ENCODE data around the gene TMCC2.
"Not testable (repeated sequence)": the region's sequence is repeated elsewhere in the genome, so short reads cannot be mapped to it uniquely, and the experiment has no call there.

The TMCC2 gene

DNA sequence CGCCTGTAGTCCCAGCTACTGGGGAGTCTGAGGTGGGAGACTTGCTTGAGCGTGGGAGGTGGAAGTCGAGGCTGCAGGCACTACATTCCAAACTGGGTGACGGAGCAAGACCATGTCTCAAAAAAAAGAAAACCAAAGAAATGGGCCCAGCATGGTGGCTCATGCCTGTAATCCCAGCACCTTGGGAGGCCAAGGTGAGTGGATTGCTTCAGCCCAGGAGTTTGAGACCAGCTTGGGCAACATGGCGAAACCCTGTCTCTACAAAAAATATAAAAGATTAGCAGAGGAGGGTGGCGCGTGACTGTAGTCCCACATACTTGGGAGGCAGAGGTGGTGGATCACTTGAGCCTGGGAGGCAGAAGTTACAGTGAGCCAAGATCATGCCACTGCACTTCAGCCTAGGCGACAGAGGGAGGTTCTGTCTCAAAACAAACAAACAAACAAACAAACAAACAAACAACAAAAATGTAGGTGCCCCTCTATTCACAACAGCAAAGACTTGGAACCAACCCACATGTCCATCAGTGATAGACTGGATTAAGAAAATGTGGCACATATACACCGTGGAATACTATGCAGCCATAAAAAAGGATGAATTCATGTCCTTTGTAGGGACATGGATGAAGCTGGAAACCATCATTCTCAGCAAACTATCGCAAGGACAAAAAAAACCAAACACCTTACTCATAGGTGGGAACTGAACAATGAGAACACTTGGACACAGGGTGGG is 53.1 kb downstream of the TMCC2 start:
- DNase-seq (ENCODE audit: low spot score) = not testable (repeated sequence)

DNA sequence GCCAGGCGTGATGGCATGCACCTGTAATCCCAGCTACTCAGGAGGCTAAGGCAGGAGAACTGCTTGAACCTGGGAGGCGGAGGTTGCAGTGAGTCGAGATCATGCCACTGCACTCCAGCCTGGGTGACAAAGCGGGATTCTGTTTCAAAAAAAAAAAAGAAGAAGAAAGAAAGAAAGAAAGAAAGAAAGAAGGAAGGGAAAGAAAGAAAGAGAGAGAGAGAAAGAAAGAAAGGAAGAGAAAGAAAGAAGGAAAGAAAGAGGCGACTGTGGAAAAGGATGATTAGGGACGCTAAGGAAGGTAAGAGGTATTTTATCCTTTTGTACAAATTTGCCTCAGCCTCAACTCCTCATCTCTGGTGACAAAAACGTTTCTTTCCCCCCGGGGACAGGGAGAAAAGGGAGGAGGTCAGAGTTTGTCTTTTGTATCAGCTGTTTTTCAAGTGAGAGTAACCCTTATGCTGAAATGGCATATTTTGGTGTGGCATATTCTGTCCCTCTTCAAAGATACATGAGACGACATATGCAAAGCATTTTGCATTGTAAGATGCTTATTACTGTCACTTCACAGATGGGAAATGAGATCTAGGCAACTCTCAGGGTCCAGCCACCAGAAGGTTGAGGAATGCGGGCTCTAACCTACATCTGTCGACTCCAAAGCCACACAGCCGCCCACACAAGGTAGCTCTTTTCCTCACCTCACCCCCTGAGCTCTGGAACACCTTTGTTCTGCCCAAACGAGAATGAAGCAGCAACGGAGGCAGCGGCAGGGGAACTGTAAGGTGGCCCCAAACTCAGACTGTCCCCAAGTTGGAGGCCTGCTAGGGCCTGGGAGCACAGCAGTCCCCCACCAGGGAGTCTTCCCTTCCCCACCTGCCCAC is 55.8 kb downstream of the TMCC2 start:
- peak; percentile 64 for DNase-seq (ENCODE audit: low spot score)

DNA sequence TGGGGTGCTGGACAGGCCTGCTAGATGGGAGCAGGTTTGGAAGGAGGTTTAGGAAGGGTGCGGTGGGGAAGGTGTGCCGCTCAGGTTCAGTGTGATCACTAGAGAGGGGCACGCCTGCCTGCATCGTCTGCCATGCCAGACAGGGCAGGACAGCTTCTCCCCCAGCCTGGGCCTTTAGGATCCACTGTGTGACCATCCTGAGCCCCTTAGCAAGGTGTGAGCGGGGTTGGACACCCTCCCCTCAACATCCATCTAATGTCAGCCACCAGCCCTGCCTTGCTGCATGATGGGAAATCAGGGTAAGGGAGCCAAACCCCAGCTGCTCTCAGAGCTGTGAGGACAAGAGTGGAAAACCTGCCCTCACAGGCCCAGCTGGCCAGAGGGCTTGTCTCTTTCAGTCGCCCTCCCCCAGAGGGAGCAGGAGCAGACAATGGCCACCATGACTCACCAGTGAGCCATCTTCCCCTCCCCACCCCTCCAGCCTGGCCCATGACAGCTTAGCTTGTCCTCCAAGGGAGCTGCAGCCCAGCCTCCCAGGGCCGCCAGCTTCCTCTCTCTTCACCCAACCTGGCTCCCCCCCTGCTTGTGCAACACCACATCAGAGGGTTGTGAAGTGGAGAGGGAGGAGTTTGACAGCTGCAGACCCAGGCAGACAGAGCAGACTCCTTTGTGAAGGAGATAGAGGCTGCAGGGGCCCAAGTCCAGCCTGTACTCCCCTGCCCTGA is 56.8 kb downstream of the TMCC2 start:
- peak; percentile 98 for DNase-seq (ENCODE audit: low spot score)

DNA sequence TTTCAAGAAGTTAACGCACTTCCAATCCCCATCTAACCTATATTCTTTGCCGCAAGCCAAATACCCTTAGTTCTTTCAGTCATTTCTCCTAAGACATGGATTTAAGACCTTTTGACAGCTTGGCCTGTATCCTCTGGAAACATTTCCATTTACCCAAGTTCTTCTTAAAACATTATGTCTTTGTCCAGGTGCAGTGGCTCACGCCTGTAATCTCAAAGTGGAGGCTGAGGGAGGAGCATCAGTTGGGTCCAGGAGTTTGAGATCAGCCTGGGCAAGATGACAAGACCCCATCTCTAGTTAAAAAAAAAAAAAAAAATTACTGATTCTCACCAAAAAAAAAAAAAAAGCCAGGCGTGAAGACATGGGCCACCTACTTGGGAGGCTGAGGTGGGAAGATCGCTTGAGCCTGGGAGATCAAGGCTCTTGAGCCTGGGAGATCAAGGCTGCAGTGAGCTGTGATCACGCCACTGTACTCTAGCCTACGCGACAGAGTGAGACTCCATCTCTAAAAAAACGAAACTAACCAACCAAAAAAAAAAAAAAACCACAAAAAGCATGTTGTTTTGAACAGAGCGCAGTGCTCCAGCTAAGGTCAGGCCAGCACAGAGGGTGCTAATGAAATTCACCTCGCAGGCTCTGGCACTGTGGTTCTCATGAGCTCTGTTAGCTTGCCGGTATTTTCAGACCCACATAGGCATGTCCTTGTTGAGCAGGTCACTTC is 57.8 kb downstream of the TMCC2 start:
- DNase-seq (ENCODE audit: low spot score) = peak; percentile 61

DNA sequence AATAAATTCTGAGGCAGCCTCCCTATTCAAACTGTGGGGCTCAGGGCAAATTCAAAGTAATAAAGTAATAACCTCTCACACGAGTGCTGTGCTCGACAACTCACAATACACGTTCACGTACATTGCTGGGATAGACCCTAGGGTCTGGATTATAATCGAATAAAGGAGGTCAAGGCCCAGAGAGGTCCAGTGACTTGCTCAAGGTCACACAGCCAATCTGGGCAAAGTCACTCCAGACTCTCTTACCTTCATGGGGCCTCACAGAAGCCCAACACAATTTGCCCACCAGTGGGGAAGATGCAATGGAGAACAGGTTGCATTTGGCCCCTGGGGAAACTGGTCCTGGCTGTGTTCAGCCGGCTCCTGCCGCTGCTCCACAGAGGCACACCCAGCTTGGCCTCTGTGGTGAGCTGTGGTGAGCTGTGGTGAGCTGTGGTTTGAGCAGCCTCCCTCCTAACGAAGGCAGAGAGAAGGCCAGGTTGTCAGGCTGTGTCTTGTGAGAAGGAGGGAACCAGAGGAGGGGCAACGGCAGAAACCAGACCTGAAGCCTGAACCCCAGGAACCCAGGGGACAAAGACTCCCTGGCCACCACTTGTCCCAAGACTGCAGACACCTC is 58.7 kb downstream of the TMCC2 start:
- DNase-seq (ENCODE audit: low spot score) = no peak

DNA sequence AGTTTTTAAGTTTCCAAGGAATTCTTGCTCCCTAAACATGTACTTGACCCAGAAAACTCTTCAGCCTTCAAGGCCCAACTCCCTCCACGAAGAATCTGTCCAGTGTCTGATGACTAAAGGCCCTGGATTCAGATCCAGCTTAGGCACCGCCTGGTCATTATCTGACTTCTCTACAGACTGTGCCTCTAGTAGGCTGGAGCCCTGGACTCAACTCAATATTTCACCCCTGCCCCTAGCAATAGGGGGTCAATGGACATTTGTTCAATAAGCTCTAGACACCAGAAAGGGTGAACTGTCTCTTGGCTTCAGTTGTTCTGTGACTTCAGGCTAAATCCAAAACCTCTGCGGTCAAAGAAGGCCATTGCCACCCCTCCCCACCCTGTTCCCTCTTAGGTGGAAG is 59.3 kb downstream of the TMCC2 start:
- DNase-seq (ENCODE audit: low spot score) = no peak

DNA sequence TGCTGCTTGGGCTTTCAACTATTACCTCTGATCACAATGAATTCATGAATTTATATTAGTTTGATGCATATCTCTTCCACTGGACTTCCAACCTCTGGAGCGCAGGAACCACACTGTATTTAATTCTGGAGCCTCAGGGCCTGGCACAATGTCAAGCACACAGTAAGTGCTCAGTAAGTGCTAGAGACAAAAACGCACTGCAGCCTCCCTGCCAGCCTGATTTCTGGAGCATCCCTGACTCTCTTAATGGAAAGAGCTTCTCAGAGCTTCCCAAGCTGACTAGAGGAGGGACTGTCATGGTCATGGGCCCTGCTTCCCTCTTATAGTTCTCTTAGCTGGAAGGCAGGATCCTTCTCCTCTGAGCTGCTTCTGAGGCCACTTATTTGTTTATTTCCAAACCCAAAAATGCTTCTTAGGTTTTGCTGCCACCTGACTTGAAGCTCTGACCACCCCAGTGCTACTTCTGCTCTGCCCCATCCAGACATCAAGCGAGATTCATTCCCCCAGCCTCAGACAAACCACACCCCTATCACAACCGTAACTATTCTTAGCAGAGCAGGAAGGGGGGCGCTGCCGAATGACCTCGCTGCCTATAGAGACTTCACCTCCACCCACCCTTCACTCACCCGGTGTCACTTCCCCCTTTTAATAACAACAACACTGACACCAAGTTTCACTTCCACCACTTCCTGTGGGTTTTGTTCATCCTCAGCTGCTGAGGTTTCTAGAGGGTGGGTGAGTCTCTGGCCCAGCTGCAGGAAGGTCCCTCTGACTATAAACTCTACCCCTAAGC is 60.2 kb downstream of the TMCC2 start:
- DNase-seq (ENCODE audit: low spot score) = no peak

DNA sequence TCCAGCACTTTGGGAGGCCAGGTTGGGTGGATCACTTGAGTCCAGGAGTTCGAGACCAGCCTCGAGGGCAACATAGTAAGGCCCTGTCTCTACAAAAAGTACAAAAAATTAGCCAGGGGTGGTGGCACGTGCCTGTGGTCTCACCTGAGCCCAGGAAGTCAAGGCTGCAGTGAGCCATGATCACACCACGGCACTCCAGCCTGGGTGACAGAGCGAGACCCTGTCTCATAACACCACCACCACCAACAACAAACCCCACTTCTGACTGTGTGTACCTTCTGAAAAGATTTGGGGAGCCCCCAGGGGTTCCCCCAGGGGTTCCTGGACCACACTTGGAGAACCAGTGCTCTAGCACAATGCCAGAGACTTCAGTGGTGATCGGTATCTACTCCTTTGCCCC is 63.9 kb downstream of the TMCC2 start:
- DNase-seq (ENCODE audit: low spot score) = no peak

DNA sequence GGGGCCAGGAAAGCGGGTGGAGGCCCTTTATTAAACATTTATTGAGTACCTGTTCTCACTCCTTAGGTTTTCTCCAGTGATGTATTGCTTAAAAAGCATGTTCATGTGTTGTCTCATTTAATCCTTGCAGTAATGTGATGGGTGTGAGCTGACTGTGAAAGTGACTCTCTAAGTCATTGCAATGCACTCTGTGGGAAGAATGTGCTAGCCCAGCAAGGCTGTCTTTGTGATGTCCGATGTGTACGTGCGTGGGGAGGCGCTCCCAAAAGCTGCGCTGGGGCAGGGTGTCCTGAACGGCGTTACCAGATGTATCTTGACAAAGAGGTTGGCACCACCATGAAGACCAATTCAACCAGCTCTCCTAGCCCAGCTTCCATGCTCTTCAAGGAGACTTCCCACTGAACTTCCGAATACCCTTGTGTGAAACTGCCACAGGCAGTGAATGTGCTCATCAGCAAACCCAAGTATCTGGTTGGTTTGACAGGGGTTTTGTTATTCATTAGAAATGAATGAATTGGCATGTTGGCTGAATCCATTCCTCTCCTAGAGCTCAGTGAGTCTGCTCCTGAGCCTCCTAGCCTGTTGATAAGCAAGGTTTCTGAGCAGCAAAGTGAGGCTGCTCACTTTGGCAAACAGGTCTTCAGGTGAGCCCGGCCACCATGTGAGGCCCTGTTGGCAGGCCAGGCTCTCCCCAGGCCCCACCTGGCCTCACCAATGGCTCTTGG is 65.8 kb downstream of the TMCC2 start:
- DNase-seq (ENCODE audit: low spot score) = no peak

DNA sequence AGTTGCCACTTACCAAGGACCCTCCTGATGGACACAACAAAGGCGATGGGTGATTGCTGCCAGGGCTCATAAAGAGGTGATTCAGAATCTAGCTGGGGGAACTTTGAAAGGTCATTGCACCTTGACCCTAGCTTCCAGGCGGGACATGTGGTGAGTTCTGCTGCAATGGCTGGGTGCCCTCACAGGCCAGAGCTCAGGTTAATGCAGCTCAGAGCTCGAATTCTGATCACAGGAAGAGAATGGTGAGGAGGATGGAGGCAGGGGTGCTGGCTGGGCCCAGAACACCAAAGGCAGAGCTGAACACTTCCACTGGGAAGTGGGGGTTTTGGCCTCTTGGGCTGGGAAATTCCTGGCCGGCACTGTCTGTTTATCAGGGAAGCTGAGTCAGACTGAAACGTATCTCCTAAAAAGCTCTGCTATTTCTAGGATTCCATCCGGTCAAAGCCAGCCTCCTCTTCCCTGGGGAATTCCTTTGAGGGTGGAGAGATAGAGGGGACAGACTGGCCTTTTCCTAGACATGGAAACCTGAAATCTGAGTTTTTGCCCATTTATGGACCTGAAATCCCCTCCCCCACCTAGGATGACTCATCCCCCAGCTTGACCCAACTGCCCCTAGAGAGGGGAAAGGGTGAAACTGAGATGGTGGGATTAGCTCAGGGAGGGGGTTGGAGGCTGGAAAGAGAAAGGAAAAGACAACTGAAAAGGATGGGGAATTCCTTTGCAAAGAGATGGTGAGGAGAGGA is 66.6 kb downstream of the TMCC2 start:
- no peak for DNase-seq (ENCODE audit: low spot score)

DNA sequence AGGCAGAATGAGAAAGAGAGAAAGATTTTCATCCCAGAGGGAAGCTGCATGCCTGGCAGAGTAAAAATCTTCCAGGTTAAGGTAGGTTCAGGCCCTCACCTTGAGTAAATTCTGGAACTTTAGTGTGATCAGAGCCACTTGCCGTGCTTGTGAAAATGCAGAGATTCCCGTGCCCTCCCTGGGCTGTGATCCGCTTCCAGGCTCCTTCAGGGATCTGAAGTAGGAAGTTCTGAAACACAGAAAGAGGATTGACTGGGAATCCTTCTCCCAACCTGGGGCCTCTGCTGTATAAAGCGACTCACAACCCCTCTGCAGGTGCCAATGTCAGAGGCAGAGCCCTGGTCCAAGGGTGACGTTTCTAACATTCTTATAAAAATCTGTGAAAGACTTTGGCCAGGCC is 67.2 kb downstream of the TMCC2 start:
- no peak for DNase-seq (ENCODE audit: low spot score)

DNA sequence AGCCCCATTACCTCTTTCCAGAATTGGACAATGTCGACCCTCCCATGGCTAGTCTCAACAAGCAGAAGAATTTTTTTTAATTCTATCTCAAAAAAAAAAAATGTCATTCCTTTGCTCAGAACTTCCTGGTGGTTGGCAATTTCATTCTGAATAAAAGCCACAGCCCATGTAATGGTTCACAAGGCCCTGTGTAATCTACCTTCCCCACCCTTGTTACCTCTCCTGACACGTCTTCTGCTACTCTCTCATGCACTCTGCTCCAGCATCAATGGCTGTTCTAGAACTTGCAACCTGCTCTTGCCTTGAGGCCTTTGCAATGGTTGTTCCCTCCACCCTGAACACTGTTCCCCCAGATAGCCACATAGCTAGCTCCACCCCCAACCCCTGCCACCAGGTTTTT is 68.4 kb downstream of the TMCC2 start:
- no peak for DNase-seq (ENCODE audit: low spot score)

DNA sequence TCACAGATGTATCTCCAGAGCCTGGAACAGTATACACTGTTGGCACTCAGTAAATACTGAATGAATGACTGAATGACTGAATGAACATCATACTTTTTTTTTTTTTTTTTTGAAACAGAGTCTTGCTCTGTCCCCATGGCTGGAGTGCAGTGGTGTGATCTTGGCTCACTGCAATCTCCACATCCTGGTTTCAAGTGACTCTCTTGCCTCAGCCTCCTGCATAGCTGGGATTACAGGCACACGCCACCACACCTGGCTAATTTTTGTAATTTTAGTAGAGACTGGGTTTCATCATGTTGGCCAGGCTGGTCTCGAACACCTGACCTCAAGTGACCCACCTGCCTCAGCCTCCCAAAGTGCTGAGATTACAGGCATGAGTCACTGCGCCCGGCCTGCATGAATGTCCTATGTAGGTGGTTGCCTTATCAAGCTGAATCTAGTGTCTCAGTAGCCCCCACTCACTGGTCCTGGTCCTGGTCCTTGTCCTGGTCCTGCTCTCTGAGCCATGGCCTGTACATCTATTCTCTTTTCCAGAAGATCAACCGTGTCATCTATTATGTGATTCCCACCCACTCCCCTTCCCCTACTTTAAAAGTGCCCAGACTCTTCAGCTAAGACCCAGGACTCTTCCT is 69.9 kb downstream of the TMCC2 start:
- not testable (repeated sequence) for DNase-seq (ENCODE audit: low spot score)

DNA sequence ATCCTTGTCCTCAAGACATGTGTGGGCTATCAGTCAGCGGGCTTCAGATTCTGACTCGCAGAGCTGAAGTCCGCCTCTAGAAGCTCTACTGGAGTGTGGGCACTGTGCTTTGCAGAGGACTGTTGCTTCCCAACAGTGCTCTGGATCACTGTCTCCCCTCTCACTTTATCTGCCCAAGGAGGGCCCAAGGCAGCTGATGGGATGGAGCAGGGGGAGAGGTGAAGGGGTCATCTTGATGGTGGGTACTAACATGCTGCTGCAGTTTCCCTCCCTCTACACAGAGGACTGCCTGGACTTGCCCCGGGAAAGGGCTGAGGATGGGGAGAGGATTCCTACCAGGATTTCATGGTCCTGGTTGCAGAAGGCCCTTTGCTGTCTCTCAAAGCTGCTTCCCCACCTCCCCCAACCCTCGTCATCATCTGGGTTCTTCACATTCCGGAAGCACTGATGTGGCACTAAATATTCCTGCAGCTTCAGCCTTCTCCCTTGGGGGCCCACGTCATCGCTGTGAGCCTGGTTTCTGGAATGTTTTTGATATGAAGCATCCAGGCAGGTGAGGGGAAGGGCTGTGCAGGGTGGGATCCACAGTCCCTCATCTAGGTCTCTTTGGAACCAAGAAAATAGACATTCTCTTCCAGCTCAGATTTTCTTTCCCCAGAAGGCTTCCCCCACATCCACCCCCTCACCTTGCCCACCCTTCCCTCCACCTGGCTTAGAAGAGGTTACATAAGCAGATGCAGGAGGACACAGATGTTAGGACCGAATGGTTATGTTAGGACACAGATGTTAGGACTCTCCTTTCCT is 70.6 kb downstream of the TMCC2 start:
- DNase-seq (ENCODE audit: low spot score) = peak; percentile 86

DNA sequence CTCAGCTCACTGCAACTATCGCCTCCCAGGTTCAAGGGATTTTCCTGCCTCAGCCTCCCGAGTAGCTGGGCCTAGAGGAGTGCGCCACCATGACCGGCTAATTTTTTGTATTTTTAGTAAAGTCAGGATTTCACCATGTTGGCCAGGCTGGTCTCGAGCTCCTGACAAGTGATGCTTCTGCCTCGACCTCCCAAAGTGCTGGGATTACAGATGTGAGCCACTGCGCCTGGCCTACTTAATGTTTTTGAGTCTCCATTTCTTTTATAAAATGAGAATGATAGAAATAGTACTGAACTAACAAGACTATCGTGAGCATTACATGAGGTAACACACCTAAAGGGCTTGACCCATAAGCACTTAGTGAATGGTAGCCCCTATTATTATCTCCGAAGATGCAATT is 72.4 kb downstream of the TMCC2 start:
- DNase-seq (ENCODE audit: low spot score) = no peak

DNA sequence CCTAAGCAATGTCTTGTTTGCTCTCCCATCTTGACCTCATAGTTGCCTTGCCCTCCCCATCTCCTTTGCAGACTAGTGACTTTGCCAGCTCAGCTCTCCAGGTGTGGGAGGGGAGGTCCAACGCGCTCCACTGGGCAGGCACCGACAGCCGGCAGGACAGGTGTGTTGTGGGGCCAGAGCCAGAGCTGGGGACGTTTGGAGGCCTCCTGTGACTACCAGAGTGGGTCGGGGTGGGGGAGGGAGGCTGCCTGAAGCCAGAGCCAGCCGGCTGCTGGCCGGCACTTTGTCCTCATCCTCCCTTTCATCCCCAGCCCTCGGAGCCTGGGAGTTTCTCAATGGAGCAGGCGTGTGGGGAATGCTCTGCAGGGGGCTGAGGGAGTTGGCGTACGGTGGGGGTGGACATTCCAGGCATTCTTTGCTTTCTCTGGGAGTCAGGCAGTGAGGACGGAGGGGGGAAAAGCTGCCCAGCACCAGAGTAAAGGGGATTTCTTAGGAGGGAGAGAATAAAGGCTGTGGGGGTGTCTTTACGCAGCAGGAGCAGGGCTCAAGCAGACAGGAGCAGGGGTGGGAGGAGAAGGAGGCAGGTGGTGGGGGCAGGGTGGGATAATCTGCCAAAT is 73.6 kb downstream of the TMCC2 start:
- DNase-seq (ENCODE audit: low spot score) = peak; percentile 77

DNA sequence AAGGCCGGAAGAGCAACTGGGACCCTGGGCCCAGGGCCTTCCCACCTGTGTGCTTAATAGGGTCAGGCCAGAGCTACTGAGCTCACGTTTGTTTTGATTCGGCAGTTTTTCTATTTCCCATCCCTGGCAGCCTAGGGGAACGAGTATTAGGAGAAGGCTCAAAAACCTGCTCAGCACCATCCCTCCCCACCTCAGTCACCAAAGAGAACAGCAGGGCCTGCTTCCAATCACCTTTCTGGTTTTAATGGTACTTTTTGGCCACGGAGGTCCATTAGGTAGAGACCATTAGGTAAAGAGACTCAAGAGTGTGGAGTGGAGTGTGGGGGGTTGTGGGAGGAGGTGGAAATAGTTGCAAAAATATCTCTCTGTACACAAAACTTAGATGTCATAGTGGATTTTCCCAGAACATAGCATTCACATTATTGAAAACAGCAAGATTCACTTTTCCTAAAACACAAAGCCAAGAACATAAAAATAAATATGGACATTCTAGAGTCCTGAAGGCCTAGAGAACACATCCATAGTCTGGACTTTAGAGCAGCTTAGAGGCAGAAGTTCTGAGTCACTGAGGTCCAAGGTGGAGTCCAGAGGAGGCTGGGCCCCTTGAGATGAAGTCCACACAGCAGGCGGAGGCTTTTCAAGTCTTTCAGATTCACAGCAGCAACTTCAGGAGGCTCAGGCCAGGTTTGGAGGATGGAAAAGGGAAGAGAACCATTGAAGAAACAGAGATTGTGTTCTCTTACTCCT is 74.3 kb downstream of the TMCC2 start:
- no peak for DNase-seq (ENCODE audit: low spot score)

All from SW480 (cell line).